ENCODE measurements around the gene RNF223. TPM values are rescaled to one million over a fixed set of nuclear protein-coding genes. Genes with fewer than 3 reads are reported as not detected.

Gene RNF223
- total RNA-seq, 1 donor from 2014 or later: not detected

DNA sequence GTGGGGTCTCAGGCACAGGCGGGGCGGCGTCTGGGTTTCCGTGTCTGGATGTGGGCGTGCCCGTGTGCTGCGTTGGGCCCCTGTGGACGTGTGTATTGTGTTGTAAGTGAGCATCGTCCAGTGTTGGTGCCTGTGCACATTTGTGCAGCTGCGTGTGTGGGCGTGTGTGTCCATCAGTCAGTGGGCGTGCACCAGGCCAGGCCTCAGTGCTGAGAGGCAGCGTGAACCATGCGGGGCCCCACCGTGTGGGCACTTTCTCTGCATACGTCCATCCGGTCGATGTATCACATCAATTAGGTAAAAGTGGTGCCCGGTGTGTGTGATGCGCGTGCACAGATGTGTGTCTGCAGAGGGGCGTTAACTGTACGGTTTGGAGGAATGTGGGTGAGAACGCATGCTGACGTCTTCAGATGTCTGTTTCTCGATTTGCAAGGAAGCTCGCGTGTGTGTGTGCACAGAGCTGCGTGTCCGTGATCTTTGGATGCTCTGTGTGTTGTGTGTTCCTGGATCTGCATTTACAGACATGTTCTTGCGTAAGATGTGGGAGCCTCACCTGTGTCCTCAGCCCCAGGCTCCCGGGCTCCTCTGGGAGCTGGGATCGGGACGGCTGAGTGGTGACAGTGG, 29.5 kb downstream of the RNF223 start:
- H3K27ac ChIP-seq: no peak overlapping the region
- no peak overlapping the region for H3K9ac ChIP-seq
- H3K9me3 Mint-ChIP-seq: no peaks in the 10 kb centered on the region
- H2AFZ ChIP-seq (replicated peaks): no peak overlapping the region
- no peak for TF ChIP-seq EZH2 (IDR thresholded peaks at IDR 0.05)
- no peak for TF ChIP-seq EZH2phosphoT487 (IDR thresholded peaks at IDR 0.05)
- TF ChIP-seq, protein P1, sequence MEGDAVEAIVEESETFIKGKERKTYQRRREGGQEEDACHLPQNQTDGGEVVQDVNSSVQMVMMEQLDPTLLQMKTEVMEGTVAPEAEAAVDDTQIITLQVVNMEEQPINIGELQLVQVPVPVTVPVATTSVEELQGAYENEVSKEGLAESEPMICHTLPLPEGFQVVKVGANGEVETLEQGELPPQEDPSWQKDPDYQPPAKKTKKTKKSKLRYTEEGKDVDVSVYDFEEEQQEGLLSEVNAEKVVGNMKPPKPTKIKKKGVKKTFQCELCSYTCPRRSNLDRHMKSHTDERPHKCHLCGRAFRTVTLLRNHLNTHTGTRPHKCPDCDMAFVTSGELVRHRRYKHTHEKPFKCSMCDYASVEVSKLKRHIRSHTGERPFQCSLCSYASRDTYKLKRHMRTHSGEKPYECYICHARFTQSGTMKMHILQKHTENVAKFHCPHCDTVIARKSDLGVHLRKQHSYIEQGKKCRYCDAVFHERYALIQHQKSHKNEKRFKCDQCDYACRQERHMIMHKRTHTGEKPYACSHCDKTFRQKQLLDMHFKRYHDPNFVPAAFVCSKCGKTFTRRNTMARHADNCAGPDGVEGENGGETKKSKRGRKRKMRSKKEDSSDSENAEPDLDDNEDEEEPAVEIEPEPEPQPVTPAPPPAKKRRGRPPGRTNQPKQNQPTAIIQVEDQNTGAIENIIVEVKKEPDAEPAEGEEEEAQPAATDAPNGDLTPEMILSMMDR (IDR thresholded peaks at IDR 0.05): no peak
- peaks cover 11% of the 10 kb centered on the region for H3K27me3 ChIP-seq
- H3F3A ChIP-seq (ENCODE audit: low read depth): peaks cover 11% of the 10 kb centered on the region
- H3K9me3 ChIP-seq (ENCODE audit: low read depth): no peaks in the 10 kb centered on the region
- no peak overlapping the region for H3K4me3 Mint-ChIP-seq
- no peaks in the 10 kb centered on the region for H3K79me2 ChIP-seq (ENCODE audit: low read depth)
- peaks cover 8% of the 10 kb centered on the region for H3K27me3 Mint-ChIP-seq (ENCODE audit: insufficient read depth, low read depth)
- no peak overlapping the region for H3K27ac Mint-ChIP-seq
- H3K4me2 ChIP-seq: no peak overlapping the region
- peaks cover 10% of the 10 kb centered on the region for H3K4me1 ChIP-seq
- H3K4me3 ChIP-seq: no peak overlapping the region
- H4K20me1 ChIP-seq (ENCODE audit: low read depth): peaks cover 44% of the 10 kb centered on the region
- no peaks in the 10 kb centered on the region for H3K36me3 ChIP-seq
- peaks cover 10% of the 10 kb centered on the region for H3K36me3 Mint-ChIP-seq
- peaks cover 3% of the 10 kb centered on the region for H3K4me1 Mint-ChIP-seq
- no peak for DNase-seq (ENCODE audit: low spot score)

DNA sequence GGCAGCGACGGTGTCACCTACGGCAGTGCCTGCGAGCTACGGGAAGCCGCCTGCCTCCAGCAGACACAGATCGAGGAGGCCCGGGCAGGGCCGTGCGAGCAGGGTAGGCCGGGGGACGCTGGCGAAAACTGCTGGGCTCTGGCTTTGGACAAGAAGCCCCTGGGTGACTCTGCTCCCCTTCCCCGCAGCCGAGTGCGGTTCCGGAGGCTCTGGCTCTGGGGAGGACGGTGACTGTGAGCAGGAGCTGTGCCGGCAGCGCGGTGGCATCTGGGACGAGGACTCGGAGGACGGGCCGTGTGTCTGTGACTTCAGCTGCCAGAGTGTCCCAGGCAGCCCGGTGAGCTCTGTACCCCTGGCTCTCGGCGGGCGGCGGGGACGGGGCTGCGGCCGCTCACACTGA, 30.2 kb downstream of the RNF223 start:
- TF ChIP-seq EZH2phosphoT487 (IDR thresholded peaks at IDR 0.05) (no peak), EZH2 (IDR thresholded peaks at IDR 0.05) (no peak)
- TF ChIP-seq, protein P1 (IDR thresholded peaks at IDR 0.05): no peak
- Histone ChIP-seq H3K79me2 (ENCODE audit: low read depth) (no peaks in the 10 kb centered on the region), H3K4me2 (no peak overlapping the region), H3K9ac (no peak overlapping the region), H3K4me1 (peaks cover 14% of the 10 kb centered on the region), H3K27ac (no peak overlapping the region), H4K20me1 (ENCODE audit: low read depth) (peaks cover 50% of the 10 kb centered on the region), H2AFZ (replicated peaks) (no peak overlapping the region), H3F3A (ENCODE audit: low read depth) (peaks cover 12% of the 10 kb centered on the region), H3K36me3 (no peaks in the 10 kb centered on the region), H3K27me3 (peaks cover 17% of the 10 kb centered on the region), H3K4me3 (no peak overlapping the region), H3K9me3 (ENCODE audit: low read depth) (no peaks in the 10 kb centered on the region)
- DNase-seq (ENCODE audit: low spot score): no peak
- Mint-ChIP-seq H3K36me3 (peaks cover 10% of the 10 kb centered on the region), H3K4me3 (peak overlapping the region; percentile 52), H3K4me1 (peaks cover 5% of the 10 kb centered on the region), H3K27ac (no peak overlapping the region), H3K27me3 (ENCODE audit: insufficient read depth, low read depth) (peaks cover 13% of the 10 kb centered on the region), H3K9me3 (no peaks in the 10 kb centered on the region)

DNA sequence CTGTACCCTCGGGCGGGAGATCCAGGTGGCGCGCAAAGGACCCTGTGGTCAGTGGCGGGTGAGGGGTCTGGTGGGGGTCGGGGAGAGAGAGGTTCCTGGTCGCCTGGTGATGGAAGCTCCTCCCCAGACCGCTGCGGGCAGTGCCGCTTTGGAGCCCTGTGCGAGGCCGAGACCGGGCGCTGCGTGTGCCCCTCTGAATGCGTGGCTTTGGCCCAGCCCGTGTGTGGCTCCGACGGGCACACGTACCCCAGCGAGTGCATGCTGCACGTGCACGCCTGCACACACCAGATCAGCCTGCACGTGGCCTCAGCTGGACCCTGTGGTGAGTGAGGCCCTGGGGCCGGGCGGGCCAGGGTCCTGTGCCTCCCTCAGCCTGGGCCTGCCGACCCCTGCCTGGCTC, 30.7 kb downstream of the RNF223 start:
- Histone ChIP-seq H3K4me3 (no peak overlapping the region), H3K4me2 (no peak overlapping the region), H3K27ac (no peak overlapping the region), H3K27me3 (peaks cover 22% of the 10 kb centered on the region), H2AFZ (replicated peaks) (no peak overlapping the region), H3K9me3 (ENCODE audit: low read depth) (no peaks in the 10 kb centered on the region), H4K20me1 (ENCODE audit: low read depth) (peaks cover 55% of the 10 kb centered on the region), H3K79me2 (ENCODE audit: low read depth) (no peaks in the 10 kb centered on the region), H3F3A (ENCODE audit: low read depth) (peaks cover 12% of the 10 kb centered on the region), H3K9ac (no peak overlapping the region), H3K4me1 (peaks cover 14% of the 10 kb centered on the region), H3K36me3 (no peaks in the 10 kb centered on the region)
- DNase-seq (ENCODE audit: low spot score): no peak
- TF ChIP-seq EZH2 (IDR thresholded peaks at IDR 0.05) (no peak), EZH2phosphoT487 (IDR thresholded peaks at IDR 0.05) (no peak)
- TF ChIP-seq, protein P1 (IDR thresholded peaks at IDR 0.05): no peak
- Mint-ChIP-seq H3K27ac (no peak overlapping the region), H3K4me3 (no peak overlapping the region), H3K9me3 (no peaks in the 10 kb centered on the region), H3K4me1 (peaks cover 5% of the 10 kb centered on the region), H3K36me3 (peaks cover 10% of the 10 kb centered on the region), H3K27me3 (ENCODE audit: insufficient read depth, low read depth) (peaks cover 18% of the 10 kb centered on the region)

All from neural progenitor cell (in vitro differentiated cells).